ENCODE measurements around the gene GJC1.

The GJC1 gene

DNA sequence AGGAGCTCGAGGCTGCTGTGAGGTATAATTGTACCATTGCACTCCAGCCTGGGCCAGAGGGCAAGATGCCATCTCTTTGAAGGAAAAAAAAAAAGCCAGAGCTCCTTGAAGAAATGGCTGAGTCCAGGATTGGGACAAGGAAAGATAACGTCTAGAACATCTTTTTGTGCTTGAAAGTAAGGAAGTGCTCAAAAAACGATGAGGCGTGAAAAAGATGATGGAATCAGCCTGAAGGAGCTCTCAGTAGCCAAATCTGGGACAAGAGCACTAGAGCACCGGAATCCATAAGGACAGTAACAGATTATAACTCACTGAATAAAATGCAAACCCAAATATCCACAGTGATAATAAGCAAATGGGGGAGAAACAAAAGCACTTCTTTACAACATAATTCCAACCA lies 47.0 kb upstream of the GJC1 start:
- Histone ChIP-seq H3K4me1 (ENCODE audit: insufficient read depth, low read length) (no peaks in the 10 kb centered on the region), H2AFZ (ENCODE audit: low read depth, low read length) (no peak overlapping the region), H4K20me1 (ENCODE audit: insufficient read depth, low read length) (peaks cover 8% of the 10 kb centered on the region; the same call in 1 of the 2 replicates), H3K4me3 (ENCODE audit: low read depth in 1 of 2, low read length in 2 of 2) (no peak overlapping the region), H3K79me2 (ENCODE audit: insufficient read depth, low read length) (no peaks in the 10 kb centered on the region), H3K27ac (ENCODE audit: low read length) (no peak overlapping the region), H3K9me3 (ENCODE audit: insufficient read depth, low read length, severe bottlenecking) (no peaks in the 10 kb centered on the region), H3K4me2 (ENCODE audit: insufficient read depth, low read length) (no peak overlapping the region), H3K9ac (ENCODE audit: low read depth, low read length) (no peak overlapping the region), H3K27me3 (ENCODE audit: insufficient read depth, low read length, poor library complexity) (no peaks in the 10 kb centered on the region), H3K36me3 (ENCODE audit: insufficient read depth, low read length) (peaks cover 91% of the 10 kb centered on the region)
- no peak for TF ChIP-seq EZH2 (IDR thresholded peaks at IDR 0.05; ENCODE audit: borderline replicate concordance, low read depth, low read length, severe bottlenecking)
- TF ChIP-seq, protein P1, sequence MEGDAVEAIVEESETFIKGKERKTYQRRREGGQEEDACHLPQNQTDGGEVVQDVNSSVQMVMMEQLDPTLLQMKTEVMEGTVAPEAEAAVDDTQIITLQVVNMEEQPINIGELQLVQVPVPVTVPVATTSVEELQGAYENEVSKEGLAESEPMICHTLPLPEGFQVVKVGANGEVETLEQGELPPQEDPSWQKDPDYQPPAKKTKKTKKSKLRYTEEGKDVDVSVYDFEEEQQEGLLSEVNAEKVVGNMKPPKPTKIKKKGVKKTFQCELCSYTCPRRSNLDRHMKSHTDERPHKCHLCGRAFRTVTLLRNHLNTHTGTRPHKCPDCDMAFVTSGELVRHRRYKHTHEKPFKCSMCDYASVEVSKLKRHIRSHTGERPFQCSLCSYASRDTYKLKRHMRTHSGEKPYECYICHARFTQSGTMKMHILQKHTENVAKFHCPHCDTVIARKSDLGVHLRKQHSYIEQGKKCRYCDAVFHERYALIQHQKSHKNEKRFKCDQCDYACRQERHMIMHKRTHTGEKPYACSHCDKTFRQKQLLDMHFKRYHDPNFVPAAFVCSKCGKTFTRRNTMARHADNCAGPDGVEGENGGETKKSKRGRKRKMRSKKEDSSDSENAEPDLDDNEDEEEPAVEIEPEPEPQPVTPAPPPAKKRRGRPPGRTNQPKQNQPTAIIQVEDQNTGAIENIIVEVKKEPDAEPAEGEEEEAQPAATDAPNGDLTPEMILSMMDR (IDR thresholded peaks at IDR 0.05; ENCODE audit: borderline replicate concordance, extremely low read depth, low read length, poor library complexity, severe bottlenecking), result no peak
- ATAC-seq (ENCODE audit: insufficient read depth, low read depth), result no peak
- DNase-seq, result no peak

- Histone ChIP-seq H3K4me1 (ENCODE audit: insufficient read depth, low read length) (no peaks in the 10 kb centered on the region), H3K27me3 (ENCODE audit: insufficient read depth, low read length, poor library complexity) (no peaks in the 10 kb centered on the region), H3K36me3 (ENCODE audit: insufficient read depth, low read length) (peaks cover 90% of the 10 kb centered on the region), H3K9ac (ENCODE audit: low read depth, low read length) (no peak overlapping the region), H2AFZ (ENCODE audit: low read depth, low read length) (no peak overlapping the region), H3K79me2 (ENCODE audit: insufficient read depth, low read length) (no peaks in the 10 kb centered on the region), H4K20me1 (ENCODE audit: insufficient read depth, low read length) (peaks cover 8% of the 10 kb centered on the region; the same call in 1 of the 2 replicates), H3K27ac (ENCODE audit: low read length) (no peak overlapping the region), H3K9me3 (ENCODE audit: insufficient read depth, low read length, severe bottlenecking) (no peaks in the 10 kb centered on the region), H3K4me3 (ENCODE audit: low read depth in 1 of 2, low read length in 2 of 2) (no peak overlapping the region), H3K4me2 (ENCODE audit: insufficient read depth, low read length) (no peak overlapping the region)
- ATAC-seq (ENCODE audit: insufficient read depth, low read depth), result no peak
- DNase-seq, result no peak
- TF ChIP-seq, protein P1 (IDR thresholded peaks at IDR 0.05; ENCODE audit: borderline replicate concordance, extremely low read depth, low read length, poor library complexity, severe bottlenecking), result no peak
Measured at GRCh38 chr17:44875761-44876160, 45.7 kb upstream of the GJC1 start.

DNA sequence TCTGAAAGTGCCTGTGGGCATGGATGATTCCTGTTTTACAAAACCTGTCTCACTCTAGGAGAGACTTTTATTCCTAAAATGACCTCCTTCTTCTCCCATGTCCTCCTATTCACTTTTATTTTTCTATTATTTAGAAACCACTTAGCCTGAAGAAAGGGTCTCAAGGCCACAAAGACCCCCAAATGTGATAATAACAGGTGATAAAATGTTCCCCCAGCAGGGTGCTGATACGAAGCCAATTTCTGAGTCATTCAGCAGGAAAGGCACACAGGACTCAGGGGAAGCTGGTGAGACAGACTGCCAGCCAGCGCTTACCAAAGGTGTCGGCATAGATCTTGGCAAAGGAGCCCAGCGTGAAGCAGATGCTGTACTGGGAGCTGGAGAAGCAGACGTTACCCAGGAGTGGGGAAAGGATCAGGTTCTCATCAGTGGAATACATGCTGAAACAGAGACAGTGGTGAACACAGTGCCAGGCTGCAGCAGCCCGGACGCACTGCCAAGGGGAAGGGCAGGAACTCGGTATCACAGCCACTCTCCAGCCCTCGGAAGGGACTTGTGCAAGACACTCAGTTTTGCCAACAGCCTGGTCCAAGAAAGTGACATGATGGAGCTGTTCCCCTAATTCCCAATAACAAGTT lies 42.2 kb upstream of the GJC1 start:
- no peak for TF ChIP-seq EZH2 (IDR thresholded peaks at IDR 0.05; ENCODE audit: borderline replicate concordance, low read depth, low read length, severe bottlenecking)
- TF ChIP-seq, protein P1 (IDR thresholded peaks at IDR 0.05; ENCODE audit: borderline replicate concordance, extremely low read depth, low read length, poor library complexity, severe bottlenecking), result no peak
- ATAC-seq (ENCODE audit: insufficient read depth, low read depth) (no peak), DNase-seq (no peak)
- Histone ChIP-seq H3K27ac (ENCODE audit: low read length) (no peak overlapping the region), H3K4me1 (ENCODE audit: insufficient read depth, low read length) (no peaks in the 10 kb centered on the region), H3K4me3 (ENCODE audit: low read depth in 1 of 2, low read length in 2 of 2) (no peak overlapping the region), H3K4me2 (ENCODE audit: insufficient read depth, low read length) (no peak overlapping the region), H3K79me2 (ENCODE audit: insufficient read depth, low read length) (no peaks in the 10 kb centered on the region), H3K36me3 (ENCODE audit: insufficient read depth, low read length) (peaks cover 88% of the 10 kb centered on the region), H4K20me1 (ENCODE audit: insufficient read depth, low read length) (peaks cover 8% of the 10 kb centered on the region; the same call in 1 of the 2 replicates), H3K27me3 (ENCODE audit: insufficient read depth, low read length, poor library complexity) (no peaks in the 10 kb centered on the region), H3K9me3 (ENCODE audit: insufficient read depth, low read length, severe bottlenecking) (no peaks in the 10 kb centered on the region), H3K9ac (ENCODE audit: low read depth, low read length) (no peak overlapping the region), H2AFZ (ENCODE audit: low read depth, low read length) (no peak overlapping the region)

Data from DND-41 (cell line).